Colonic mucosa (tissue), 4 donors: Measurements from ENCODE around the gene KDM4C. TPM values are rescaled to one million over a fixed set of nuclear protein-coding genes. Genes with fewer than 3 reads are reported as not detected.
"Not testable (repeated sequence)": the region's sequence is repeated elsewhere in the genome, so short reads cannot be mapped to it uniquely, and the experiment has no call there.

Experiments used
- DNase-seq: peaks from one replicate; pipeline ENCODE4 v3.0.0-alpha.2; 2020
- H3K27ac ChIP-seq: fragments of 200-600 bp; one replicate; pipeline ENCODE4 v1.8.0; 2021
- H3K27me3 ChIP-seq: fragments of 200-600 bp; one replicate; pipeline ENCODE4 v1.8.0; 2021
- H3K36me3 ChIP-seq: fragments of 200-600 bp; one replicate; pipeline ENCODE4 v1.8.0; 2021
- H3K4me1 ChIP-seq: fragments of 200-600 bp; one replicate; pipeline ENCODE4 v1.8.0; 2021; ENCODE audit warnings: mild to moderate bottlenecking
- H3K4me3 ChIP-seq: fragments of 200-600 bp; one replicate; pipeline ENCODE4 v1.8.0; 2021
- H3K9ac ChIP-seq, 2 donors: one replicate each; pipeline ENCODE4 v1.7.0; 2013; ENCODE audit warnings: control low read depth in 2 of 2, low read depth in 2 of 2, low read length in 2 of 2
- H3K9me3 ChIP-seq: fragments of 200-600 bp; one replicate; pipeline ENCODE4 v1.8.0; 2021
- CTCF ChIP-seq: fragments of 200-600 bp; IDR thresholded peaks from one replicate; pipeline ENCODE4 v1.8.0; 2022; ENCODE audit warnings: antibody characterized with exemption, mild to moderate bottlenecking
- intact Hi-C: fragments of 100-400 bp; cut with DNase I; formaldehyde crosslinking; loops from one replicate; pipeline ENCODE4 v1.14.1; 2022
- total RNA-seq, 2 donors: library from RNA; stranded (reverse); fragmentation: NEBNext Ultra II Directional in 1 of 2; extraction: Animal tissue kit (Norgen Biotek cat#: 25700) in 1 of 2; gene quantifications; one replicate each; pipeline ENCODE4 v1.2.1, GENCODE V29; 2021
- donor health status: healthy.
- donor health status: DM: no; HTN: no; CAD: no.
- donor health status: DM: no; HTN: no; CAD: no.

The KDM4C gene
- total RNA-seq, 2 donors from 2014 or later: 37.3 to 42.0 TPM

DNA sequence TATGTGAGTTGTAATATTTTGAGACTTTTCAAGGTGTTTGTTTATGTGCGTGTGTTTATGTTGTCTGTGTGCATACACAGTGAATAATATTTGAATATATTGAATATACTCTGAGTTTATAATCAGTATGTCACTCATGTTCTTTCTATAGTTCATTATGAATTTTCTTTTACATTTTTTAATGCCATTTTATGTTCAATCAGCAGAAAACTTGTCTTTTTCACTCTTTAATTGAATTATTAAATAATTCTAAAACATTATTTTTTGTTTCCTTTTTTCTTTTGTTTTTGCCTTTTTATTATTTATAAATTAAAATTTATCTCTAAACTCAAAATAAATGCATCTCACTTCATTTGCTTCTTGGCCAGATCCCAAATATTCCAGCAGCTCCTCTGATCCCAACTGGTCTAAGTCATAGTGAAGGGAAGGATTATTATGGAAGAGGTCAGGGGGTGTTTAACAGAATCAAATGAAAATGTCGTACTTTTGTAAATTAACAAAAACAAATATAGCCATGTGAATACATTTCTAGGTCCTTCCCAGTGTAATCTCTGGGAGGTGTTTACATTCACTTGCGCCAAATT lies 188.9 kb downstream of the KDM4C start:
- Histone ChIP-seq H3K9me3 (no peaks in the 10 kb centered on the region), H3K9ac (no peak overlapping the region), H3K36me3 (no peaks in the 10 kb centered on the region), H3K27ac (no peak overlapping the region), H3K27me3 (no peaks in the 10 kb centered on the region), H3K4me1 (no peaks in the 10 kb centered on the region), H3K4me3 (no peak overlapping the region)
- DNase-seq: no peak
- intact Hi-C loops: no loop called here
- no peak for TF ChIP-seq CTCF

- H3K4me1 ChIP-seq, H3K9me3 ChIP-seq, H3K4me3 ChIP-seq, intact Hi-C loops, H3K27me3 ChIP-seq, H3K9ac ChIP-seq, H3K36me3 ChIP-seq, H3K27ac ChIP-seq, DNase-seq: not testable (repeated sequence)
These were observed 191.1 kb downstream of the KDM4C start for GRCh38 chr9:6948921-6949320.

- no peak overlapping the region for H3K4me3 ChIP-seq
- no peaks in the 10 kb centered on the region for H3K9me3 ChIP-seq
- H3K36me3 ChIP-seq: no peaks in the 10 kb centered on the region
- no peak overlapping the region for H3K27ac ChIP-seq
- no peak for DNase-seq
- TF ChIP-seq CTCF: no peak
- intact Hi-C loops: no loop called here
- H3K9ac ChIP-seq: no peak overlapping the region
- H3K4me1 ChIP-seq: peaks cover 5% of the 10 kb centered on the region
- no peaks in the 10 kb centered on the region for H3K27me3 ChIP-seq
These were observed 197.6 kb downstream of the KDM4C start for GRCh38 chr9:6955251-6955921.

DNA sequence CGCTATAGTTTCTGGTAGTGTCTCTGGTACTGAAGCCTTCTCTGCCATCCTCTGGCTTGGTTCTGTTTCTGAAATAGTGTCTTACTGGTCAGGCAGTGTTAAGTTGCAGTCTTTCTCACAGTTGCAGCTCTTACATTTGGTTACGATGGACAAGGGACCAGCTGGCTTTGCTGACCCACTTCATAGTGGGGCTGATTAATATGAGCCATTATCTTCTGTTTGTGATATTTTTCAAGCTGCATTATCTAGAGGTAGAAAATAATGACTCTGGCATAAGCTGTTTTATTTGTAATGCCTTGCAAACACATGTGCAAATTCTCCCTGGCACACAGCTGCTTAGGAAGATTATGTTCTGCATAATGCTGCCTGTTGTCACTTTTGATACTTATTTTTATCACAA lies 199.1 kb downstream of the KDM4C start:
- Histone ChIP-seq H3K27ac (no peak overlapping the region), H3K9me3 (no peaks in the 10 kb centered on the region), H3K4me3 (no peak overlapping the region), H3K4me1 (peaks cover 5% of the 10 kb centered on the region), H3K27me3 (no peaks in the 10 kb centered on the region), H3K9ac (no peak overlapping the region), H3K36me3 (no peaks in the 10 kb centered on the region)
- intact Hi-C loops: no loop called here
- TF ChIP-seq CTCF: no peak
- DNase-seq: no peak

- Histone ChIP-seq H3K27ac (no peak overlapping the region), H3K9me3 (no peaks in the 10 kb centered on the region), H3K4me3 (no peak overlapping the region), H3K27me3 (no peaks in the 10 kb centered on the region), H3K36me3 (no peaks in the 10 kb centered on the region), H3K4me1 (peaks cover 5% of the 10 kb centered on the region), H3K9ac (no peak overlapping the region)
- intact Hi-C loops: no loop called here
- TF ChIP-seq CTCF: no peak
- no peak for DNase-seq
These were observed 201.7 kb downstream of the KDM4C start for GRCh38 chr9:6959270-6960000.

DNA sequence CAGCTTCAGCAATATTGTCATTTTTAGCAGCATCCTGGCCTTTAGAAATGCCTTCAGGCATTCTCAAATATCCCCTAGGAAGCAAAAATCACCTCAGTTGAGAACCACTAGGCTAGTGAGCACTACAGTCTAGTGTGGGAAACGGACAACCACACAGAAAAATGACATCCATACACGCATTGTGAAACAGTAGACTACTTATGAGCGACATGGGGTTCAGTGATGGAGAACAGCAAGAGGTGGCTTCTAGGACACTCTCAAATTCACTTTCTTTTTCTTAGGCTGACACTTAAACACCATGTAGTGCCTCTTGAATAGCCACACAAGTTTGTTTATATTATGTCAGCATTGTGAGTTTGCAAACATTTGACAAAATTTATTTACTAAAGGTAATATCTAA lies 203.0 kb downstream of the KDM4C start:
- Histone ChIP-seq H3K4me3 (no peak overlapping the region), H3K36me3 (no peaks in the 10 kb centered on the region), H3K4me1 (peaks cover 5% of the 10 kb centered on the region), H3K27ac (no peak overlapping the region), H3K9ac (no peak overlapping the region), H3K9me3 (no peaks in the 10 kb centered on the region), H3K27me3 (no peaks in the 10 kb centered on the region)
- intact Hi-C loops: no loop called here
- DNase-seq: no peak
- TF ChIP-seq CTCF: no peak
